NCI-H2196 treated with DMSO at 0.1 percent for 48 hours (cell line): ENCODE results near the gene ST14.

ENCODE experiments used
- DNase-seq: peaks from one replicate; lab custom pipeline; 2025; ENCODE audit not compliant: unreplicated experiment; lab: John Stamatoyannopoulos, UW

ST14 gene

DNA sequence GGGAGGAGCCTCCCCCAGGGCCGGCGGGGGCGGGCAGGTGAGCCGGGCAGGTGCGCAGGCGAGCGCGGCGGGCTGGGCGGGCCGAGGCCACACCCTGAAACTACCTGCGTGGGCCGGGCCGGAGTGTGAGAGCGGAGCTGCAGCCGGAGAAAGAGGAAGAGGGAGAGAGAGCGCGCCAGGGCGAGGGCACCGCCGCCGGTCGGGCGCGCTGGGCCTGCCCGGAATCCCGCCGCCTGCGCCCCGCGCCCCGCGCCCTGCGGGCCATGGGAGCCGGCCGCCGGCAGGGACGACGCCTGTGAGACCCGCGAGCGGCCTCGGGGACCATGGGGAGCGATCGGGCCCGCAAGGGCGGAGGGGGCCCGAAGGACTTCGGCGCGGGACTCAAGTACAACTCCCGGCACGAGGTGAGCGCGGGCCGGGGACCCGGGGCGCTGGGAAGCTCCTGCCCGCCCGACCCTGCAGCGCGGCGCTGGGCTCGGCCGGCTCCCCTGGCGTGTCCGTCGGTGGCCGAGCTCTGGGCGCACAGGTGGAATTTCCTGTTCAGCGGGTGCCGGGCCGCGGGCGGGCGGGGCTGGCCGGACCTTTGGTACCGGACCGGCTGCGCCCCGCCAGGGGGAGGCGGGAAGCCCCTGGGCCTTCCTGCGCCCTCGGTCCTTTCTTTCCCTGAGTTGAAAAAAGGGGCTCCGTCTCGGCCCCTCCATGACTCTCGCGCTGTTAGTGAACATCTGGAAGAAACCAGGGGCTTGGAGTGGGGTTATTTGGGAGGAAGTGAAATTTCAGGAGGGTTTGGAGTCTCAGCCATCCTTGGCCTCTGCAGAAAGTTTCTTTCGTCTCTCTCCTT is at the start of gene ST14:
ST14 (plus strand) TSS at position 126 of the 841 bp plus-strand sequence; CDS start at position 324, 198 bp downstream.
- DNase-seq = peak; percentile 35

DNA sequence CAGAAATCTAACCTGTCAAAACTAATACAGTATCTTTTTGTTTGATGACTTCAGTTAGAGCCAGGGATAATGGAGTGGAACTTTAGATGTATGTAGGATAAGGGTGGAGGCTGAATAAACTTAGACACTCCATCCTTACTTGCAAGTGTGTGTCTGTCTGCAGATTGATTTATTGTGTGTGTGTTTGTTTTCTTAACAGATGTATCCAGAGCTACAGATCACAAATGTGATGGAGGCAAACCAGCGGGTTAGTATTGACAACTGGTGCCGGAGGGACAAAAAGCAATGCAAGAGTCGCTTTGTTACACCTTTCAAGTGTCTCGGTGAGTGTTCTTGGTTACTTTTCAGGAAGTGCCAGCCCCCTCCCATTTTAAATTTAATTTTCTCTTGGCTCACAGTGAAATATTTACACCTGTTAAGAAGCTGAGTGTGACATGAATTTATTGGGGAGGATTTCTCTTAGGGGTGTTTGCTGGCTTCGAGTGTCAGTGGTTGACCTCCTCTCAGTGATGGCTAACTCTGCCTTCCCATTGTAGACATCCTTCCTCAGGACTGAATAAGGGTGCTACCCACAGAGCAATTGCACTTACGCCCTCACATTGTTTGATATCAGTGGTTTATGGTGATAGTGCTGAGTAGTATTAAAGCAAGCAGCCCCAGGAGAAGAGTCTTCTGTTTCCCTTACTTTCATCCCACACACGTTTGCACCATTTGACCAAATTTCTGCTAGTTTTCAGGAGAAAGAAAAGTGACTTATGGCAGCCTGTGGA is 49.1 kb upstream of the ST14 start:
- no peak for DNase-seq

DNA sequence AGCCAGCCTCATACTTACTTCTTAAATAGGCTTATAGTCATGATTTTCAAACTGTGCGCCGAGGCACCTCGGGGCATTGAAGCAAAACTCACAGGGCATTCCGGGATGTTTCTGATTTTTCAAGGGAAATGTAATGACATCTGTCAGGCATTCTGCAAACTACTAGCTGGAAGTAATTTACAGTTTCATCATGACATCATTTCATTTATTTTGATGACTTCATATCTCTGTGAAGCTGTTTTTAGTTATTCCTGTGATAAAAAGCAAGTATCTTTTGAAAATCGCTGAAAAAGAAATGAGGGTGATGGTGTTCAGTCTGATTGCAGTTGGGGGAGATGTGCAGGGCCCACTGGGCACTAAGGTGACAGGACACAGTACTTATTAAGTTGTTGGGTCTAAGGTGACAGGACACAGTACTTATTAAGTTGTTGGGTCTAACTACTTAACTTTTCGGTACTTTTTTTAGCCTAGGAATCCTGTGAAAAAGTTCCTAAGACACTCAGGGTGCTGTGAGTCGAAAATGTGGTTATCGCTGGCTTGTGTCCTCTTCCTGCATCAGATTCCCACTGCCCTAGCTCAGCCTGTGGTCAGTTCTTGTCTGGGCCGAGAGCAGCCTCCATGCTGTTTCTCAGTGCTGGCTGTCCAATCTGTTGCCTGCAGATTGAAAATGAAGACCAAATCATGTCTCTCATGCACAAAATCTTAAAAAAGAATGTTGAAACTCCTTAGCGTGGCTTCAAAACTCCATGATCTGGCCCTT is 47.3 kb upstream of the ST14 start:
- DNase-seq = no peak

DNA sequence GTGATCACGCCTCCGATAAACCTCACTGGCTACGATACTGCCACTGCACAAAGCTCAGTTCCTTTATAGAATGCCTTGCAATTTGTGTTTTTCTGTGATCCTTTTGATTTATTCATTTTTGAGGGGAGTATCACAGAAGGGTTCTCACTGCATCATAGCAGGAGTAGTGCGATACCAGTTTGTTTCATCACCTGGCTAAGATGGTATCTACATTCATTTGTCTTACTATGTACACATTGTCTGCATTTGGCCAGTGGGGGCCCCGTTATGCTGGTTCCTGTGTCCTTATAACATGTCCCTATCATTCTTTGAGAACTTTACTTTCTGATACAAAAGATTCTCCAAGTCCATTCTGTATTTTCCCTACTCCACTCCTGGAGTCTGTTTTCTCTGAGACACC is 45.3 kb upstream of the ST14 start:
- DNase-seq = no peak

DNA sequence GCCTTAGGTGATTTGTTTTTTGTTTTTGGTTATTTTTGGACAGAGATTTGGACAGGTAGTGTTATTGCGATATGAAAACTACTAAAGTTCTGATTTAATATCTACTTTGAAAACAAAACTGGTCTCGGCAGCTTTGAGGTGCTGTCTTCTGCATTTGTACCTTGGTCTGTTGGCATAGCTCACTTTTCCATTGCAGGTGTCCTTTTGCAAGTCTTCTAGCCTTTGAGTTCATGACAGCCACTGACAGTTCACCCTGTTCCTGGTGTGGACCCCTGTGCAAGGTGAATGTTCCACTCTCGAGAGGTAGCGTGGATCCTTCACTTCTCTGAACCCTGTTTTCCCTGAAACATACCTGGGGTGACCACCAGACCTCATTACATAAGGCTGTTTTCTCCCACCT is 44.9 kb upstream of the ST14 start:
- no peak for DNase-seq

DNA sequence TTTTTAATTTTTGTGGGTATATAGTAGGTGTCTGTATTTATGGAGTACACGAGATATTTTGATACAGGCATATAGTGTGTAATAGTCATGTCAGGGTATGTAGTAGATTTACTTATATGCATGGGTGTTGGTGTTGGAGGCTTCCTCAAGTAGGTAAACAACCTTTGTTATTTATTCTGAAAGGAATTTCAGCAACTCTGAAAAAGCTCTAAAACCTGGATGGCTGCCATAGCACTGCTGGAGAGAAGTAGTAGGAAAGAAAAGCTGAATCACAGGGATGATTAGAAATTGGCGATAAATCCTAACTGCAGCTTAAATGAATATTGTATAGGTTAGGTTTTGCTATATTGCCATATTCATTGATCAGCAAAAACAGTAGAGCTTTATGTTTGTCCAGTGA is 44.4 kb upstream of the ST14 start:
- DNase-seq = no peak

DNA sequence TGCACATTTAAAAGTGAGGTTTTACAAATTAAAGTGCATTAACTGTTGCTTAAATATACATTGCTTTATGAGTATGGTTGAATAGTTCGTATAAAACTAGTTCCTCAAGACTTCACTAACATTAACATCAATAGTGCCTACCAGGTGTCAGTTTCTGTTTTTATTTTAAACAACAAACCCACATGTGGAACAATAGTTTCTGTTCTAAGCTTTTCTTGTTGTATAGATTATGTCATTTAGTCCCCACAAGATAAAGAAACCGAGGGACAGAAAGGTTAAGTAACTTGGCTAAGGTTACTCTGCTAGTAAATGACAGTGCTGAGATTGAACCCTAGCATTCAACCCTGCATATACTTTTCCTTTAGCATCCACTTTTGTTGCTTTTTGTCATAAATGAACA is 41.4 kb upstream of the ST14 start:
- DNase-seq = no peak

DNA sequence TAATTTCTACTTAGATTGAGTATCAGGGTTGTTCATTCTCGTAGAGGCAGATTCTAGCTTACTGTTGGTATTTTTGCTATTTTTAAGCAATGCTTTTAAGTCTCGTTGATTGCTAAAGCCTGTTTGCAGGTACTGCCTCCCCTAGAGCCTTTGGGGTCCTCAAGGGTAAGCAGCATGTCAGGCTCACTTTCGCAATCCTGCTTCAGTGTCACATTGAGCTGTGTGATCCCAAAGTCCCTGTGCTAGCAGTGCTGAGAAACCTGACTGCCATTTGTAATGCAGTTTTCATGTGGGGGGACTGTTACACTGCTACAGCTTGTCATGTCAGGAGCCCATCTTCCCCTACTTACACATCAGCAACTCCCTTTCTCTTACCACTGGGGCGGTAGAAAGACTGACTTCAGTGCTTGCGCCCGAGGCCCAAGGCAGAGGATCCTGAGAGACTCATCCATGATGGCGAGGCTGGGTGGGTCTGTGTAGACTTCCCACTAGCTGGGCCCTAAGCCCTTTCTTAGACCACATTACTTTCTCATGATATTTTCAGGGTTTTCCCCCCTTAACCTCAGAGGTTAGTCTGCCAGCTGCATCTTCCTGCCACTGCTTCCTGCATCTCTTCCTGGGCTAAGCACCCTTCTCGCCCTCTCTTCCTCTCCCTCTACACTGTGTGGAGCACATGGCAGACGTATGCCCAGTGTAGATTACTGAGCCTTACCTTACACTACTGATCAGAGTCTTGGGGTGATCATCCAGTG is 40.8 kb upstream of the ST14 start:
- no peak for DNase-seq

DNA sequence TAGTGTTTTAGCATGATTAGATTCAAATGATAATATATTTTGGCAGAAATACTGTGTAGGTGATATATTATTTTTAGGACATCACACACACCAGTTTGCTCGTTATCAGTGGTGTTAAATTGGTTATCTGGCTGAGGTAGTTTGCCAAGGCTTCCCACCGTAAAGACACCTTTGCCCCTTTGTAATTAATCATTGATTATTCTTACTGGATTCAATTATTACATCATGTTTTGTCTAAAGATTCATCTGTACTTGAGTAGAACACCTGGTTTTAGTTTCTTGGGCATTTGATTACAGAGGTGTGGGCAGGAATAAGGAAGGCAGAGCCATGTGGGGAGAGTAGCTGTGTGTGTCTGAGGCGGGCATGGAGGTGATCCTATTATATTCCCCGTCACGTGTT is 39.5 kb upstream of the ST14 start:
- DNase-seq = no peak

DNA sequence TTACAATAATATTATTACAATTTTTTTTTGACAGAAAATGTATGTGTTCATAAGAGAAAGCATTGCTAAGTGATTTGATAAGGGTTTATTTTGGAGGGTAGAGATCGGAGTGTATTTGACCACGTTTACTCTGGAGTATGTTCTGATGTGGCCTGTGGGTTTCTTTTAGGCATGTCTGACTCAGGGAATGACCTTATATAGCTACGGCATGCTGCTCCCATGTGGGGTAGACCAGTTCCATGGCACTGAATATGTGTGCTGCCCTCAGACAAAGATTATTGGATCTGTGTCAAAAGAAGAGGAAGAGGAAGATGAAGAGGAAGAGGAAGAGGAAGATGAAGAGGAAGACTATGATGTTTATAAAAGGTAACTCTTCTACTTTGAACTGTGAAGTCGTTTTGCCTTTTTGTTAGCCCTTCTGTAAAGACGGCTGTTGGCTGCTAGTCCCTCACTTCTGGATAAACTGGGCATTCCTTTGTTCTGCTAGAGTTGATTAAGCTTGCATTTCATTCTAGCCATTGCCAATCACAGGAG is 38.1 kb upstream of the ST14 start:
- DNase-seq = no peak

DNA sequence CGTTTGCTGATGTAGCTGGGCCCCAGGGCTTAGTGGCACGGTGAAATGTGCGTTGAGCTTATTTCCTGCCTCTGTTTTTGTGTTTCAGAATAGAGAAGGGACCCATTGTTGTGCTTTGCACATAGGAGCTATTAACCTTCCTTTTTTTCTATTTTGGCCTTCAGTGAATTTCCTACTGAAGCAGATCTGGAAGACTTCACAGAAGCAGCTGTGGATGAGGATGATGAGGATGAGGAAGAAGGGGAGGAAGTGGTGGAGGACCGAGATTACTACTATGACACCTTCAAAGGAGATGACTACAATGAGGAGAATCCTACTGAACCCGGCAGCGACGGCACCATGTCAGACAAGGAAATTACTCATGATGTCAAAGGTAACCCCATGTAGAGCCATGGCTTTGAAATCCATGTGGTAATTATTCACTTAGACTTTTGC is 37.4 kb upstream of the ST14 start:
- DNase-seq = no peak

DNA sequence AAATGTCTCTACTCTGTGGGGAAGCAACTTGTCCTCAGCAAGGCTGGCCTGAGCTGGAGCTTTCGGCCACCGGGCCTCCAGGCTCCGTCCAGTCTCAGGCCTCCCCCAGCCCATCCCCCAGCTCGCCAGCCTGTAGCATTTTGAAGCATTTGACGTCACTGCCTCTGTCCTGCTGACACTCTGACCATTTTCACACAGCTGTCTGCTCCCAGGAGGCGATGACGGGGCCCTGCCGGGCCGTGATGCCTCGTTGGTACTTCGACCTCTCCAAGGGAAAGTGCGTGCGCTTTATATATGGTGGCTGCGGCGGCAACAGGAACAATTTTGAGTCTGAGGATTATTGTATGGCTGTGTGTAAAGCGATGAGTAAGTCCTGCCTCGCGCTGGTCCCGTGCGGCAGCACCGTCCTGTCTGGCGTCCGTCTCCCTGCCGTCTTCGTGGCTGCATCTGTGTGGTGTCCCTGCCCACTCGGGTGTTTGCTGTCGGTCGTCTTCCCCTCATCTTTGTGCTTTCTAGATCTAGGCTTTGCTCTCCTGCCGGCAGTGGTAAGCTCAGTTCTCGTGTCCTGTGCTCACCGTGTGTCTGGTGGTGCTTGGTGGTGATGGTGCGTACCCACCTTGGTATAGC is 36.1 kb upstream of the ST14 start:
- DNase-seq = no peak

DNA sequence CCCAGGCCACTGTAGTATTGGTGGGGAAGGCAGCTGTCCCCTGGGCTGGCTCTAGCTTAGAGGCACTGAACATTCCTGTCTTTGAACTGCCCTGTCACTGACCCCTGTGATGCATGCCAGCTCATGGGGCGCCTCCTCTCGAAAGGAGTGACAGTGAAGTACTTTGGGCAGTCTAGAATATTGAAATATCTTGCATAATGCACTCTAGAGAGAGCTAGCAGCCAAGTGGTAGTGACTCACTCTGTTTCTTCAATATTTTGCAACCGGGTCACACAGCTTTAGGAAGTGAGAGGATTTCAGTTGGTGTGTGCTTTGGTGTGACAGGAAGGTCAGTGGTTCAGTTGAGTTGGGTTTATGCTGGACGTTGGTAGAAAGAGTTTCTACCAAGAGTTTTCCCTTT is 35.5 kb upstream of the ST14 start:
- DNase-seq = no peak

DNA sequence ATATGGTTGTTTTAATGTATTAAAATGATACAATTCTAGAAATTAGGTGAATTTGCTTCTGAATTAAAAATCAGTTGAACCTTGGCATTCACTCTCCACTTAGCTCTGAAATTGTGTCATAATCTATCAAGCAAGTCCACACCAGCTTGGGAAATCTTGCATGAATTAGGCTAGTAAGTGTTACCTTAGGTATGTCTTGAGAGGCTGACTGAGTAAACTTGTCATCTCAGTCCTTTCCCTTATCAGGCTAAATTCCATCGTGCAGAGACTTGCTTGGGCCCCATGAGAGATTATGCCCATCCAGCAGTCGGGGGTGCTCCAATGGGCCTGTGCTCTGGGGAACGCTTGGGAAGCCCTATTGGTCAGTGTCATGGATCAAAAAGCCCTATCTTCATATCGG is 33.9 kb upstream of the ST14 start:
- DNase-seq = no peak

DNA sequence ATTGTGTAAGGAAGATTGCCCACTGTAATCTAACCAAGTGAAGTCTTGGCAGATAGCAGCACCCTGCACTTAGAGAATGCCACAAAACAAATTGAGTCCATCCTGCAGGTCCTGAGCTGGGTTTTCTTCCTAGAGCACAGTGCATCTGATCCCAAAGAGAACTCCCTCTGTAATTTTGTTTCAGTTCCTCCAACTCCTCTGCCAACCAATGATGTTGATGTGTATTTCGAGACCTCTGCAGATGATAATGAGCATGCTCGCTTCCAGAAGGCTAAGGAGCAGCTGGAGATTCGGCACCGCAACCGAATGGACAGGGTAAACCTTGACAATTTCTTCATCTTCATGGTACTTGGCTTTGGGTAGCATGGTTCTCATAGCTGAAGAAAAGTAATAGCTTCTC is 33.1 kb upstream of the ST14 start:
- DNase-seq = no peak

DNA sequence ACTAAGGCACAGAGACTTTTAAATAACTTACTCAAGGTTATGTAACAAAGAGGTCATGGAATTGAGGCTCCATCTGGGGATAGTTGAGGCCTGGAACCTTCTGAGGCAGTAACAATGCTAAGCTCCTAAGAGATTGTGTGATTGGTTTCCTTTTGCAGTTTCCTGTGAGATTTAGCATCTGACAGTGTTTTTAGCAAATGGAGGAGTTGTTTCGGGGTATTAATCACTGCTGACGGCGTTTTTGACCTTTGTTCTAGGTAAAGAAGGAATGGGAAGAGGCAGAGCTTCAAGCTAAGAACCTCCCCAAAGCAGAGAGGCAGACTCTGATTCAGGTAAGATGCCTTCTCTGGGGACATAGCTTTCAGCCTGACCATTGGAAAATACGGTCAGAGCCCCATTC is 32.1 kb upstream of the ST14 start:
- DNase-seq = no peak

DNA sequence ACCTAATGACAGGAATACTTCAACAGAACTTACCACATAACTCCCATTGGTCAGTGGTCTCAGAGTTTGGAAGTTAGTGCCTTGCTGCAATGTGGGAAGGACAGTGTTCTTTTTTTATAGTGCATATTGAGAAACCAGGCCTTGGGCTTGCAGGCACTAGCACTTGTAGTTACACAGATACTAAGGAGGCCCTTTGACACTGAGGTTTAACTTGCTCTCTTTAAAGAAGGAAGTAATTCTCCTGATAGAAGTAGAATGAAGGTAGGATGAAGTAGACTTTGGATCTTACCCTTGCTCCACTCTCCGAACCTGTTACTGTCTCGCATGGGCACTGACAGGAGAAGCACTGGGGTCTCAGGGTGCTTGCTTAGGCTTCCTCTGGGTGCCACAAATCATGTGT is 31.0 kb upstream of the ST14 start:
- DNase-seq = no peak

DNA sequence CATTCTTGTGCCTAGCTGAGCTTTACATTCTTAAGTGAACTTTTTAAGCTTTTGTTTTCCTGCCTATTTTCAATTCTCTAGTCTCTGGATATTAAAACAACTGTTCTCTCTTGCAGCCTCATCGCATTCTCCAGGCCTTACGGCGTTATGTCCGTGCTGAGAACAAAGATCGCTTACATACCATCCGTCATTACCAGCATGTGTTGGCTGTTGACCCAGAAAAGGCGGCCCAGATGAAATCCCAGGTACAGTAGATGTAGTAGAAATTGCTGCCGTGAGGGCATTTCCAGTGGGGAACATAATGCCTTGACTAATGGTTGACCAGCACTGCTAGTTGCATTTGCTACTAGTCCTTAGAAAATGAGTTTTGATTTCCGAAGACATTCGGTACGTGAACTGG is 29.7 kb upstream of the ST14 start:
- DNase-seq = no peak

DNA sequence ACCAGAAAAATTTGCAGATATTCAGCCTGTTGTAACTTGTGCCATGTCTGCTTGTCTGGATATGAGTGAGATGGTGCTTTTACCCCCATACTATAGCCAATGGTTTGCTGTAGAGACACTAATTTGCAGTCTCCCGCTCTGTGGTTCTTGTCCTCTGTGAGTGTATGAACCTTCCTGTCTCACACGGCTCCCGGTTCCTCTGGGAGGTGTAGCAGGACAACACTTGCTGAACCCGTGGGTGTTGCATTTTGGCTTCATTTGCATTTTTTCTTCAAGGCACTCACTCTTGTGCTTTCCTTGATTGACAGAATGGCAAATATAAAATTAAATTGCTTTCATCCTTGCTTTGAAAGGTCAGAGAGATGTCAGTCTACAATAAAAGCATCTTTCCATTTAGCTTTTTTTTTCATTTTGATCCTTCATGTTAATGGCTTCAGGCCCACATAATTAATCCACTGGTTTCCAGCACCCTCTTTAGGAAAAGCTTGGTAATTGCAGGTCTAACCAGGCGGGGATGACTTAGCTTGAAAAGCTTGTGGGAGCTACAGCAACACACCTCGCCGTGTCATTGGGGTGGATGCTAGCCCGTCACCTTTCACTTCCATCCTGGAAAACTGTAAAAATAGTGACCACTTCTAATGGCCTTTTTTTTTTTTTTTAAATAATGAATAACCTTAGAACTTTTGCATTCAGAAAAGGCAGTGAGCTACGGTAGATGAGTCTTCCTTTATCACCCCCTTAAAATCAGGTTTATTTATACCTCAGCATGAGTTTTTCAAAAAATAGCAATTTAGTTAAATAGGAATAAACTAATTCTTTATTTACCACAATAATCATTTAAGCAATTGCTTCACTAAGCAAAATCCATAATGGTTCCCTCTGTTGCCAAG is 27.4 kb upstream of the ST14 start:
- DNase-seq = peak; percentile 34
